ENCODE data around the gene NHP2.
A peak's percentile ranks its signal among the peaks of the same experiment; 100 is the strongest.

NHP2 gene

GRCh38 chr5:178114325-178115135 lies 39.2 kb downstream of the NHP2 start:
- no peak for DNase-seq (ENCODE audit: low spot score)

- no peak for DNase-seq (ENCODE audit: low spot score)
These were observed 39.8 kb downstream of the NHP2 start for GRCh38 chr5:178113841-178114324.

GRCh38 chr5:178113141-178113787 lies 40.4 kb downstream of the NHP2 start, which contains the start of gene N4BP3:
TSS of gene N4BP3 (plus strand) at chr5:178113532. CDS start at chr5:178119584, 6,052 bp downstream.
- DNase-seq (ENCODE audit: low spot score), result peak; percentile 70

GRCh38 chr5:178112545-178112944 lies 41.1 kb downstream of the NHP2 start:
- no peak for DNase-seq (ENCODE audit: low spot score)

- no peak for DNase-seq (ENCODE audit: low spot score)
These were observed 41.8 kb downstream of the NHP2 start for GRCh38 chr5:178111925-178112324.

- DNase-seq (ENCODE audit: low spot score), result no peak
These were observed 43.2 kb downstream of the NHP2 start for GRCh38 chr5:178110511-178110910.

GRCh38 chr5:178108966-178109365 lies 44.7 kb downstream of the NHP2 start:
- no peak for DNase-seq (ENCODE audit: low spot score)

- no peak for DNase-seq (ENCODE audit: low spot score)
These were observed 45.2 kb downstream of the NHP2 start for GRCh38 chr5:178108446-178108845.

GRCh38 chr5:178107756-178108310 lies 45.9 kb downstream of the NHP2 start:
- no peak for DNase-seq (ENCODE audit: low spot score)

GRCh38 chr5:178106556-178107239 lies 47.0 kb downstream of the NHP2 start:
- no peak for DNase-seq (ENCODE audit: low spot score)

GRCh38 chr5:178106086-178106485 lies 47.6 kb downstream of the NHP2 start:
- no peak for DNase-seq (ENCODE audit: low spot score)

GRCh38 chr5:178104492-178104891 lies 49.2 kb downstream of the NHP2 start:
- DNase-seq (ENCODE audit: low spot score), result no peak

- DNase-seq (ENCODE audit: low spot score), result no peak
These were observed 50.1 kb downstream of the NHP2 start for GRCh38 chr5:178103612-178104011.
